NCI-H1105 treated with DMSO at 0.1 percent for 48 hours (cell line): ENCODE results near the gene SOST.
"Not testable (repeated sequence)": the region's sequence is repeated elsewhere in the genome, so short reads cannot be mapped to it uniquely, and the experiment has no call there.

ENCODE experiments used
- DNase-seq: peaks from one replicate; lab custom pipeline; 2025; lab: John Stamatoyannopoulos, UW

Gene SOST

DNA sequence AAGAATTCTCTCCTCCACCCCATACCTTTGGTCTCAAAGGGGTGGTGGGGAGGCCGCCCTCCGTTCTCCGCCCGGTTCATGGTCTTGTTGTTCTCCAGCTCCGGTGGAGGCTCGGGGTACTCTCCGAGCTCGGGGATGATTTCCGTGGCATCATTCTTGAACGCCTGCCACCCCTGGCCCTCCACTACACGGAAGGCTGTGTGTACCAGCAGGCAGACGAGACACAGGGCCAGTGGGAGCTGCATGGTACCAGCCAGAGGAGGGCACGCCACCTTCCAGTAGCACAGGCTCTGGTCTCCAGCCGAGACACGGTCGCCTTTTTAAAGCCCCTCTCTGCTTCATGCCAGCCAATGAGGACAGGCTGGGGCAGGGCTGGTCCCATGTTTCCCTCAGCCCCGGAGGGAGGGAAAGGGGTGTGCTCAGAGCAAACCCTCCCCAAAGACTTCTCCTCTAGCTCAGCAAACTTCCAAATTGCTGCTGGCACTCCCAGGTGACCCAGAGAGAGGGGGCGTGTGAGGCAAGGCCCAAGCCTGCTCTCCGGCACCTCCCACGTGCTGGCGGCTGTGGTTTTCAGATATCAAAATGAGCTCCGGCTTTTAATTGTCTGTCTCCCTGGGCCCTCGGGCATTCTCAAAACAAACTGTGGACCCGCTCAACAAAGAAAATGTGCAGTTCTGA is at the start of gene SOST:
Gene SOST (minus strand): TSS at position 295 of the 678 bp plus-strand sequence. CDS start 50 bp downstream, at position 245.
- DNase-seq = no peak

DNA sequence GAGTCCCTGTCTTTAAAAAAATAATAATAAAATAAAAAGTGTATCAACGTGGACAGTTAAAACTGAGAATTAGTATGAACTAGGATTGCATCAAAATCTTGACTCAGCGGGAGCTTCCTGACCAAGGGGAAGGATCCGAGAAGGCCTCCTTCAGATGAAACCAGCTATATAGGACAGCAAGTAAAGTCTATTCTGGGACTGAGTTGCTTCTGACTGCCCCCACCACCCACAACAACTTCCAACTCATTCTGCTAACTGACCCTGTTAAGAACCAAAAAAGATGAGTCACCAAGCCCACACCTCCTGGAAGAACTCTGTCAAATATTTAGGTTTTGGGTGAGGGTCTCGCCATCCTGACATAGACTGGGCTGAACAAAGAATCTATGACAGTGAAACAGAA is 49.5 kb upstream of the SOST start:
- no peak for DNase-seq

DNA sequence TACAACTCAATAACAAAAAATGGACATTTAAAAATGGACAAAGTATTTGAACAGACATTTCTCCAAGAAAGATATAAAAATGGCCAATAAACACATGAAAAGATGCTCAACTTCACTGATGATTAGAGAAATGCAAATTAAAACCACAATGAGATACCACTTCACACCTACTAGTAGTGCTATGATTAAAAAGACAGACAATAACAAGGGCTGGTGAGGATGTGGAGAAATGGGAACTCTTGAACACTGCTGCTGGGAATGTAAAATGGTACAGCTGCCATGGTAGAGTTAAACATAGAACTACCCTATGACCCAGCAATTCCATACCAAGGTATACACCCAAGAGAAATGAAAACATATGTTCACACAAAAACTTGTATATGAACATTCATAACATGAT is 46.5 kb upstream of the SOST start:
- DNase-seq = no peak

DNA sequence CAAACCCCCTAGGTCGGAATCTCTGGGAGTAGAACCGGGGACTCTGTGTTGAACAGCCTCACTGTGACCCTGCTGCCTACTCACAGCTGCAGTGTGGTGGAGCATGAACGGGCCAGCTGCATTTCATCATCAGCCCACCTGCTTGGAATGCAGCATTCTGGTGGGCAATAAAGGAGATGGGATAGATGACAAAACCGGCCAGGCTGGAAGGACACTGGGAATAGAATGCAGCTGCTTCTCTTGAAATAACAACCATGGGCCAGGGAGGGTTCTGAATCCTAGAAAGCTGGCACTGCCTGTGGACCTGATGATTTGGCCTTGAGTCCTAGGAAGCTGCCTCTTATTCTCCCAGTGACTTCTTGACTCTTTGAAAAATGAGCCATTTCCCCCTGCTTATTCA is 45.2 kb upstream of the SOST start:
- no peak for DNase-seq

DNA sequence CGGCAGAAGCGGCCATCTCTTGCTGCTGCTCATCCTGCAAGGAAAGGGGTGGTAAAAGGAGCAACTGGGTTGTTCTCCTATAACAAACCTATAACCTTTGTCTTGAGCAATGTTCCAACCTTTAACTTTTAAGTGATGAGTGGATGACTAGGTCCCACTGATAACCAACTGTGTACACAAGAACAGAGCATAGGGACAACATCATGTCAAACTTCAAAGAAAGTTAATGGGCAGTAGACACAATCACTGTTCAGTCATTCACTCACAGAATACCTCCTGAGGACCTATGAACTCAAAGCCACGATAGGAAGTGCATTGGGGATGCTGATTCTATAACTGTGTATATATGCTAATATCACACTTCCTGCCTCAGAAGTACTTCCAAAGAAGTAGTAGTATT is 43.3 kb upstream of the SOST start:
- no peak for DNase-seq

DNA sequence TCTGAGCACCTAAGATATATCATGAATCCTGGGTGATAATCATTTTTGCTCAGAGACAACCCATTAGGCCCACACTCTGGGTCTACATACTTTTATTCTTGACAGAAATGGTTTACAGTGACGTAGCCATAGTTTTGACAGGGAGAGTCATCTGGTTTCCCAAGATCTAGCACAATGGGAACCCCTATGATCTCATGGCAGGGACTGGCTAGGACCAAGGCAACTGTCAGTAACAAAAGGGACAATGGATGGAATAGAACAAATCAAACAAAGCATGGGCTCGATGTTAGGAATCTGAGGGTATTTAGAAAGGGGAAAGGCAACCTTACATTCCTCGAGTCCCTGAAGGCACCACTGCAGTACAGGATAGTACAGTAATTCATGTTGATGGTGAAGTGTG is 42.1 kb upstream of the SOST start:
- no peak for DNase-seq

DNA sequence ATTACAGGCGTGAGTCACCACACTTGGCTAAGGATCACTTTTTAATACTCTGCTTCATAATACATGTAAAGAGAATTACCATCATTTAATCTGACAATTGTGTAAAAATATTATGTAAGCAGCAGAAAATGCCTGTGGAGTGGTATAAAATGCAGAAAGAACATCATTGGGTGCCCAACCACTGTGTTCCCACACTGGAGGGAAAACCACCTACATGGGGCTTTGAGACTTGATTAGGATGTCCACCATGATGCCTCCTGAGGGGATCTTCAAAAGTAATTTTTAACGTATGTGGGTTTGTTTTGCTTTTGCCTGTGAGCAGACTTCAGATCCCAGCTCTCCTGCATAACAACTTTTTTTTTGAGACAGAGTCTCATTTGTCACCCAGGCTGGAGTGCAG is 40.5 kb upstream of the SOST start:
- DNase-seq = no peak

DNA sequence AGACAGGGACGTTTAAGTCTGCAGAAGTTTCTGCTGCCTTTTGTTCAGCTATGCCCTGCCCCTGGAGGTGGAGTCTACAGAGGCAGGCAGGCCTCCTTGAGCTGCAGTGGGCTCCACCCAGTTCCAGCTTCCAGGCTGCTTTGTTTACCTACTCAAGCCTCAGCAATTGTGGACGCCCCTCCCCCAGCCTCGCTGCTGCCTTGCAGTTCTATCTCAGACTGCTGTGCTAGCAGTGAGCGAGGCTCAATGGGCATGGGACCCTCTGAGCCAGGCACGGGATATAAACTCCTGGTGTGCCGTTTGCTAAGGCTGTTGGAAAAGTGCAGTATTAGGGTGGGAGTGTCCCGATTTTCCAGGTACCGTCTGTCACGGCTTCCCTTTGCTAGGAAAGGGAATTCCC is 39.4 kb upstream of the SOST start:
- DNase-seq = not testable (repeated sequence)

DNA sequence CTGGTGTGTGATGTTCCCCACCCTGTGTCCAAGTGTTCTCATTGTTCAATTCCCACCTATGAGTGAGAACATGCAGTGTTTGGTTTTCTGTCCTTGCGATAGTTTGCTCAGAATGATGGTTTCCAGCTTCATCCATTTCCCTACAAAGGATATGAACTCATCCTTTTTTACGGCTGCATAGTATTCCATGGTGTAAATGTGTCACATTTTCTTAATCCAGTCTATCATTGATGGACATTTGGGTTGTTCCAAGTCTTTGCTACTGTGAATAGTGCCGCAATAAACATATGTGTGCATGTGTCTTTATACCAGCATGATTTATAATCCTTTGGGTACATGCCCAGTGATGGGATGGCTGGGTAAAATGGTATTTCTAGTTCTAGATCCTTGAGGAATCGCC is 34.1 kb upstream of the SOST start:
- not testable (repeated sequence) for DNase-seq

DNA sequence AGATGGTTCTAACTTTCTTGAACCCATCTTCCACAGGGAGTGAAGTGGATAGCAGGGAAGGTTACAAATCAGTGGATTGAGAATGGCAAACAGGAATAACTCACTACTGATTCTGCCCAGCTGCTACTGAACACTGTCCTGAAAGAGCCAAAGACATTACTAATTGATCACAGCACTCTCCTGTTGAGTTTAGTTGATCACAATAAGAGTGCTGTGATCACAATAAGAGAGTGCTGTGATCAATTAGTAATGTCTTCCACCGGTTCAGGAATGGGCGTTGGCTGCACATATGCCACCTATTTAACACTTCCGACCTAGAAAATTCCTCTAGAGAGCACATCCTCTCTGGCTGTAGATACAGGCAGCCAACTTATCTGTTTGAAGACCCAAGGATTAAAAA is 33.0 kb upstream of the SOST start:
- DNase-seq = peak; percentile 80

DNA sequence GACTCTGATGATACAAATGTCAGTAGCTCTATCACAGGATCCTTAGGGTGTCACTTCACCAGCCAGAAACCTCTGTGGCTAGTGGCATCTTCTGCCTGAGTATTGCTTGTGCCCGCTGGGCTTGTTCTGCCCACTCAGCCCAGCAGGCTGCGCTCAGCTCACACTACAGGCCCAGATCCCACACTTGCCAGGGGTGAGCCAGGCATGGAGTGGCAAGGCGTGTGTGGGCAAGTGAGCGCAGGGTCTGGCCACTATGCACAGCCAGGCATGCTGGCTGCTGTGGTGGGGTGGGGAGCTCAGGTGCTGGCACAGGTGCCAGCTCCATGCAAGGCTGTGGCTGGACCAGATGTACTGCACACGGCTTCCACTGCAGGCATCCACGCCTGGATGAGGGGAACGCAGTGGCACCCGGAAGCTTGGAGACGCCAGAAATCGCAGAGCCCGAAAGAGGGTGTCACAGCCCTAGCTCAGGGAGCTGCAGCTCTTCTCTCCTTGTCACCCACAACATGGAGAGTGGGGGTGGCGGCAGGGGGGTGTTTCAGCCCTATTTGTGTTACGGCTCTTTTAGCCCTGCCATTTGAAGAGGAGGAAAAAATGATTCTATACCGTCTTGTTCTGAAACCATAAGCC is 31.8 kb upstream of the SOST start:
- DNase-seq = no peak

DNA sequence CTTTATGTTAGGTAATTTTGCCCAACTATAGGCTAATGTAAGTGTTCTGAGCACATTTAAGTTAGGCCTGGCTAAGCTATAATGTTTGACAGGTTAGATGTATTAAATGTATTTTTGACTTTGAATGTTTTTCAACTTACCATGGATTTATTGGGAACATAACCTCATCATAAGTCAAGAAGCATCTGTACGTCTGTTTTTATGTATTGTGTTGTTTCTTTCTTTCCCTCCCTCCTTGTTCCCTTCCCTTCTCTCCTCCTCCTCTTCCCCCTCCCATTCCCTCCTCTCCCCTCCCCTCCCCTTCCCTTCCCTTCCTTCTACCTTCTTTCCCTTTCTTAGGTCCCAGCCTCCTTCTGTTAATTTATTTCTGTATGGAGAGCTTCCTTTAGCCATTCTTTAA is 30.9 kb upstream of the SOST start:
- no peak for DNase-seq

DNA sequence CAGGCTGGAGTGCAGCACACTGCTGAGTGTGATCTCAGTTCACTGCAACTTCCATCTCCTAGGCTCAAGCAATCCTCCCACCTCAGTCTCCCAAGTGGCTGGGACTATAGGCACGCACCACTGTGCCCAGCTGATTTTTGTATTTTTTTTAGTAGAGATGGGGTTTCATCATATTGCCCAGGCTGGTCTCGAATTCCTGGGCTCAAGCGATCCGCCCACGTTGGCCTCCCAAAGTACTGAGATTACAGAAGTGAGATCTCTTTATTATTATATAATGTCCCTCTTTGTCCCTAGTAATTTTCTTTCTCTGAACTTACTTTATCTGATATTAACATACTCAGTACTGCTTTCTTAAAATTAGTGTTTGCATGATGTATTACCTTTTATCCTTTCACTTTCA is 29.9 kb upstream of the SOST start:
- DNase-seq = no peak

DNA sequence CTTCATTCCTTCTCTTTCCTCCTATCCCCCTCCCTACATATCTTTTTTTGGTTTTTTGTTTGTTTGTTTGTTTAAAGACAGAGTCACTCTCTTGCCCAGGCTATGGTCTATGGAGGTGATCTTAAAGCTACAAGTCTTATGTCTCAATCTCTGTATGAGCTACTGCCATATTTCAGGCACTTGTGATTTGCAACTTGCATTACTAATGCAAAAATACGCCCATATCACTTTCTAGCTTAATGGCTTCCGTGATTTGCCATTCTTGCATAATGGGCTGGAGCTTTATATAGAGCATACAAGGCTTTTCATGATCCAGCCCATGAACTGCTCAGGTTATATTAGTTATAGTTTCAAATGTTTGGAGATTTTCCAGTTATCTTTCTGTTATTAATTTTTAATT is 29.1 kb upstream of the SOST start:
- no peak for DNase-seq

DNA sequence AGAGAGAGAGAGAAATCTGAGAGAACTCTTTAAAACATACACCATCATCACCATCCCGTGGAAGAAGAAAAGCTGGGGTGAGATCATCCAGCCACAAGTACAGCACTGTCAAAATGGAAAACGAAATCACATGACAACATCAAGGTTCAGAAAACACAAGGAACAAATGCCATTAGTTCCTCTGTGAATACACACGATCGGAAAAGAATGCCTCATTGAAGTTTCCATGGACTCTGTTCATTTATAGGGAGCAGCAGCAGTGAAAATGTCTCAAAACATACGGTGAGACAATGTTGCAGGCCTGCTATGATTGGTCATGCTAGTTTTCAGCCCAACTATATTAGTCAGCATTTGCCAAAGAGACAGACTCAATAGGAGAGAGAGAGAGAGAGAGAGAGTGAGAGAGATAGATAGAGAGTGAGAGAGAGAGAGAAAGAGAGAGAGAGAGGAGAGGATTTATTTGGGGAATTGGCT is 26.1 kb upstream of the SOST start:
- DNase-seq = no peak

DNA sequence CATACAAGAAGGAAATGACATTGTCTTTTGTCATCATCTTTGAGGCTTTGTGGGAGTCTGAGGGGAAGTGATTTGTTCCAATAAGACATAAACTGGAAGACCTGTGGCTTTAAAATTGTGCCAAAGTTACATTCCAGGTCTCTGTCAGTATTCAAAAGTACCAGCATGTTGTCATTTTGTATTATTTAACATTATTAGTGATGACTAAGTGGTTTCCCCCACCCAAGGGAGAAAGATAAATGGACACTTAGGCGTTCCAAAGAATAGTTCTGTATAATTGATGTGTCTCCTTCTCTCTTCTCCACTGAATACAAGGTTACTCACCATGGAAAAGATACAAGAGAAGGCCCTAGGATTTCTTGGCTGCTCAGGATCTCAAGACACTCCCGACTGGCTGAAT is 25.5 kb upstream of the SOST start:
- no peak for DNase-seq

DNA sequence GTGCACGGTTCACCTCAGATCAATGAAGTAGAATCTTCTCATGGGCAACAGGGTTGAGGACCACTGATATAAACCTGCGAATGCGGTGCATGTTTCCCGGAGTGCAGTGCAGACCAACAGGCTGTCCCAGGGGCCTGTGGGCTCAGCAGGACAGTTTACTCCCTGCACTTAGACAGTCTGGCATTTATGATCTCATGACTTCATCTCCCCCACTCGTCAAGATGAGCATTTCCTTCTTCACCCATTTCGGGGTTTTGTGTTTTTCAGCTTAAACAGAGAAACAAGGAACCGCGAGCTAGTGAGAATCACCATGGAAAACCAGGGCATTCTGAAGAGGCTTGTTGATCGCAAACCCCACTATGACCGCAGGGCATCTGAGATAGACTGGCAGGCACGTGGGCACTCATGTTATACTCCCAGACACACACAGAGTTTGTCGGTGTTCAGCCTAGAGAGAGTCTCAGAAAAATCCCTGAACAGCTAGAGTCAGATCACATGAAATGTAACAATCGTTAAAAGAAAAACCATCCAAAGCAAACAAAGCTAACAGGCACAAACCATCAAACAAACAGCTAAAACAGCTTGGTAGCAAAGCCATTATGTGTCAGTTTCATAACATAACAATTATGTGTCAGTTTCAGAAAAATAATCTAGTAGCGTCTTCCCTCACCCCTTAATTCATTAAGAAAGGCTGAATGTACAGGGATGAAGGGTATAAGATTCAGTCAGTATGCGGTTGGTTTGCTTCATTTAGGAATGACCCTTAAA is 24.5 kb upstream of the SOST start:
- no peak for DNase-seq

DNA sequence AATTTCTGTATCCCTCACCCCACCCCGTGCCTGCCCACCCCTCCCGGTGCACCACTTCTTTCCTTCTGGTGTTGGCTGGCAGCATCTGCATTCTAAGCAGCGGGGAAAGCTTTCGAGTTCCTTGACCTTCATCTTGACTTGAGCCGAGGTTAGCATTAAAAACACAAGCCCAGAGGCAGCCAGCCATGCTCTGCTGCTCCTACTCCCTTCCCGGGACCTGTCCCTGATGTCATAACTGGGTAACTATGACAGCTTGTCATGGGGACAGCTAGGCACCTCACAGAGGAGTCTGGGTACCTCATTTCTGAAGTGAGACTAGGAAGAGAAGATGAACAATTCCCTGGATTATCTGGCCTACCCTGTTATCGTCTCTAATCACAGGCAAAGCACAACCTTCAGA is 21.5 kb upstream of the SOST start, which contains the start of gene CFAP97D1:
Gene CFAP97D1 (plus strand): TSS at position 301 of the 400 bp plus-strand sequence. CDS start 28 bp downstream, at position 329.
- DNase-seq = no peak

DNA sequence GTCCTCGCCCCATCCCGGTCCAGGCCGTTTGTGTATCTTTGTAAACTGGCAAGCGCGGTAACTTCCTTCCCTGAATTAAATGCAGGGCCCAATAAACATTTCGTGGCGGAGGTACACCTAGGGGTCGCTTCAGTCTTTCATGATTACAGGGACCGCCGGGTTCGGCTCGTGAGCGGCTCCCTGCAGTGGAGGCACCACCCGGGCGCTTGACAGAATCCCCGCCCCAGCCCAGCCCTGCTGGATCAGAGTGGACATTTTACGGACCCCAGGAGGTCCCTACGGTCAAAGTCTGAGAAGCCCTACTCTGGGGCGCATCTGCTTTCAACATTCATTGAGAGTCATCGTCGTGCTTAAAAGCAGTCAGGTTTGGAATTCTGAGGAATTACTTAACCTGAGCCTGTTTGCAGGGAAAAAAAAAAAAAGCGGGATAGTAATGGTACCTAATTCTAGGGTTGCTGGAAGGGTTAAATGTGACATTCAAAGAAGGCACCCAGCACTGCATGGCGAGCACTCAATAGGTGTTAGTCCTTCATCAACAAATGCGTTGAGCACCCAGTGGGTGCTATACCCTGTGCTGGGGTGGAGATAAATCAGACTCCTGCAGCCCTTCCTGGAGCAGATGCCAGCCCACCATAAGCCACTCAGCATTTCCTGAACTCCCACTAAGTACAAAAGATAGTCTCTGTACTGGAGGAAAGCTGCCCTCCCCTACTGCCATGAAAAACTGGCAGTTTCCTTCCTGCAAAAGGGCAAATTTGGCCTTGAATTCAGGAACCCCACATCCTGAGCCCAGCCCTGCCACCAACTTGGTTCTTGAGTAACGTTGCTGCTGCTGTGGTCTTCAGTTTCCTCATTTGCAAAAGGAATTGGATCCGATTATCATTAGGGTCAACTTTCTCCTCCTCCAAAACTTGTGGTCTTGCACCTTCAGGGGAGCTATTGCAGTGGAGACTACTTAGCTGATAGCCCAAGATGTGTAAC is 20.8 kb upstream of the SOST start:
- DNase-seq = peak; percentile 39

DNA sequence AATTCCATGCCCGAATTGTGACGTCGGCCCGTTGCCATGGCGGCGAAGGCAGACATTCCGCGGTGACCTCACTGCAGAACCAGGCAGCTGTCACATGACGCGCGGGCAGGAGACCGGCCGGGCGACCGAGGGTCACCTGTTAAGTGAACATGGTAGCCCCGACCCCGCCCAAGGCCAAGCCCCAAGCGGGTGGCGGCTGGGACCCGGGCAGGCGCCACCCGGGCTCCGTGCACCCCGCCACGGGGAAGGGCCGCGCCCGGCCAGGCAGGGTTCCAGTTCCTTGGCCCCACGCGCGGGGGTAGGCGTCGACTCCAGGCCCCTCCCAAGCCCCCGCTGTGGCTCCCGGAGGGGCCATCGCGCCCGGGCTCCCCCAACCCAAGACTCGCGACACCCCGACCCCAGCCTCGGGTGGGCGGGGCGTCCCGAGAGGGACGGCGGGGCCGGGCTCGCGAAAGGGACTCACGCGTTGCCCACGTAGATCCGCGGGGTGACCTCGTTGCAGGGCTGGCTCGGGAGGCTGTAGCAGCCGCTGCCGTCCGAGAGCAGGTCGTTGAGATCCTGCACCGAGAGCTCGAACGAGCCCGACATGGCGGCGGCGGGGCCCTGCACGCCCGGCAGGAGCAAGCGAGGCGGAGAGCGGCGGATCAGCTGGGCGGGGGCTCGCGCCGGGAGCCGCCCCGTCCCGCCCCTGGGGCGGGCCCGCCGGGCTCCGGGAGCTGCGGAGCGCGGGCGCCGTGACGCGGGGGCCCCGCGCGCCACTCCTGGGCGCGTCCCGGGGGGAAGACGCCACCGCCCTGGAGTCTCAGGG is 19.9 kb upstream of the SOST start, which contains the start of gene DUSP3:
Gene DUSP3 (minus strand): TSS at position 641 of the 808 bp plus-strand sequence. CDS start 53 bp downstream, at position 588.
- DNase-seq = peak; percentile 63
